AG04450 (cell line): Measurements from ENCODE around the gene PPP1R1A. TPM values are rescaled to one million over a fixed set of nuclear protein-coding genes. Genes with fewer than 3 reads are reported as not detected.

Experiments
- CTCF ChIA-PET: fragments of 300-600, 350-600 bp; formaldehyde crosslinking; extraction: SDS; loops from one replicate; lab custom pipeline; 2022; ENCODE audit warnings: antibody characterized with exemption, inconsistent platforms; lab: Charles Lee
- POLR2A ChIA-PET: fragments of 350-600 bp; formaldehyde crosslinking; extraction: SDS; loops from one replicate; lab custom pipeline; 2021; ENCODE audit warnings: antibody characterized with exemption, inconsistent platforms; lab: Yijun Ruan, JAX
- DNase-seq: peaks from one replicate; pipeline ENCODE4 v3.0.0-alpha.2; 2011; ENCODE audit warnings: low read depth, low spot score
- H3K27ac ChIP-seq: one replicate; pipeline ENCODE4 v1.5.1; 2012; ENCODE audit warnings: low read depth, low read length, control low read depth
- H3K27me3 ChIP-seq: one replicate; pipeline ENCODE4 v1.6.0; 2012; ENCODE audit warnings: low read length; ENCODE audit not compliant: control insufficient read depth, insufficient read depth
- H3K4me3 ChIP-seq: 2 replicates; pipeline ENCODE4 v1.5.1; 2011; ENCODE audit warnings: mild to moderate bottlenecking, low read depth, low read length, control low read depth
- H3K9me3 ChIP-seq: 2 replicates; pipeline ENCODE4 v1.5.1; 2012; ENCODE audit warnings: low read length; ENCODE audit not compliant: control insufficient read depth, insufficient read depth
- CTCF ChIP-seq: IDR thresholded peaks from 2 replicates; pipeline ENCODE4 v1.5.1; 2011; ENCODE audit warnings: low read depth, low read length, control low read depth, inconsistent platforms
- polyA plus RNA-seq: library from polyadenylated mRNA; depleted of rRNA; stranded (reverse); fragments of >200 nt; gene quantifications from 2 replicates; pipeline ENCODE4 v1.2.3, GENCODE V29; 2011

PPP1R1A gene
- polyA plus RNA-seq, 1 experiment = not detected

GRCh38 chr12:54563787-54564186 is 24.7 kb downstream of the PPP1R1A start:
- ChIA-PET POLR2A (no interaction called here), CTCF (interaction anchor here (0.6 to 1.6 kb wide), 4 partner anchors 11 to 1540 kb away, joined by 3 to 5 read pairs (median 4); no protein-coding TSS in a partner anchor)
- Histone ChIP-seq H3K27me3 (peaks cover 25% of the 10 kb centered on the region), H3K4me3 (no peak overlapping the region), H3K9me3 (no peaks in the 10 kb centered on the region), H3K27ac (no peak overlapping the region)
- no peak for DNase-seq
- no peak for TF ChIP-seq CTCF

DNA sequence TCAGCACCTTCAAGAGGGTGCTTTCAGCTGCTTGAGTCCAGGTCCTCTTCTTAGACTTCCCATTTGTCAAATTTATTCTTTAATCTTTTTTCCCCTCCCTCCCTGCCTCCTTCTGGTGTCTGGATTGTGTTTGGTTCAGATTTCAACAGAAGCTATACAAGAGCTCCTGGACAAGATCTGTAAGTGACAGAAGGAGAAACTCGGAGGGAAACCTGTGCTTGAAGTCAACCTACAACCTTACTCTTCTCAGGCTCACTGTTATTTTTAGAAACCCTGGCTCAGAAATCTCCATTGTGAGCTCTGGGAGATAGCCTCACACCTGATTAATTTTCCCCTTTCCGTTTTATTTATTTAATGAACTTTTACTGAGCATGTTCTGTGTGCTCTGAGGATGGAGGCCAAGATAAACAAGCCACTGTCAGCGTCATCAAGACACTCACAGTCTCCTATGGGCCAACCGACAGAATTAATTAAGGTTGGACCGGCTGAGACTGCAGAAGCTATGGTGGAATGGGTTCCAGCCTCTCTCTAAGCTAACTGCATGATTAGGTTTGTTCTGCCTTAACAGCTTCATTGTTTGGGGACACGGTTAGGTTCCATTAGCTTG is 25.6 kb downstream of the PPP1R1A start:
- Histone ChIP-seq H3K9me3 (no peaks in the 10 kb centered on the region), H3K27me3 (peaks cover 28% of the 10 kb centered on the region), H3K27ac (no peak overlapping the region), H3K4me3 (no peak overlapping the region)
- no peak for DNase-seq
- CTCF ChIA-PET = interaction anchor here (1.6 kb wide), 1 partner anchor 33 kb away, joined by 5 read pairs; no protein-coding TSS in a partner anchor
- POLR2A ChIA-PET = no interaction called here
- no peak for TF ChIP-seq CTCF

DNA sequence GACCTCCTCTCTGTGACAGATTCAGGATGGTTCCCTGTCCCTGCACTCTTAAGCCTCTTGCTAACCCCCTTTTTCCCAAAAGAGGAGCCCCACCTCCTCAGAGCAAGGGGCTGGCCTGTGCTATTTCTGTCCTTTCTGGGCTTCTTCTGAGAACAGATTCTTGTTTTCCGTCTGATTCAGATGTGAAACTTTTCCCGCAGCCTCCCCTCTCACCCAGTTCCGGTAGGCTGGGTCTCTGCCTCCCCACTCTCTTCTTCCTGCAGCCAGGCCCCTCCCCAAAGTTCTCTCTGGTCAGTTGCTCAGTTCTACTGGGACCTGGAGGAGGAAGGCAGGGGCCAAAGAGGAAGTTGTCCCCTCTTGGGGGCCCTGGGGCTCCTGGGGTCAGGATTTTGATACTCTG is 27.3 kb downstream of the PPP1R1A start:
- ChIA-PET CTCF (interaction anchor here (0.6 to 1.3 kb wide), 2 partner anchors 10 to 36 kb away, joined by 3 to 4 read pairs; no protein-coding TSS in a partner anchor), POLR2A (no interaction called here)
- H3K4me3 ChIP-seq = no peak overlapping the region
- H3K9me3 ChIP-seq = no peaks in the 10 kb centered on the region
- DNase-seq = no peak
- H3K27me3 ChIP-seq = peaks cover 24% of the 10 kb centered on the region
- TF ChIP-seq CTCF = no peak
- no peak overlapping the region for H3K27ac ChIP-seq

GRCh38 chr12:54560374-54560858 is 28.0 kb downstream of the PPP1R1A start:
- H3K4me3 ChIP-seq = no peak overlapping the region
- CTCF ChIA-PET = interaction anchor here (0.5 to 1.3 kb wide), 2 partner anchors 37 to 1085 kb away, joined by 3 to 4 read pairs; no protein-coding TSS in a partner anchor
- TF ChIP-seq CTCF = no peak
- DNase-seq = no peak
- H3K27ac ChIP-seq = no peak overlapping the region
- POLR2A ChIA-PET = no interaction called here
- peaks cover 21% of the 10 kb centered on the region for H3K27me3 ChIP-seq
- H3K9me3 ChIP-seq = no peaks in the 10 kb centered on the region

GRCh38 chr12:54558759-54559158 is 29.7 kb downstream of the PPP1R1A start:
- TF ChIP-seq CTCF = no peak
- CTCF ChIA-PET = interaction anchor here (0.7 to 0.8 kb wide), 2 partner anchors 21 to 38 kb away, joined by 3 to 4 read pairs; no protein-coding TSS in a partner anchor
- peaks cover 11% of the 10 kb centered on the region for H3K27me3 ChIP-seq

More at GRCh38 chr12:54558759-54559158, 29.7 kb downstream of the PPP1R1A start:
- Histone ChIP-seq H3K27ac (no peak overlapping the region), H3K9me3 (no peaks in the 10 kb centered on the region), H3K4me3 (no peak overlapping the region)
- POLR2A ChIA-PET = no interaction called here
- no peak for DNase-seq
